Activated CD4-positive, alpha-beta T cell treated with anti-CD3 and anti-CD28 coated beads for 24 hours (primary cell): ENCODE results near the gene IRF7.
"Not testable (repeated sequence)": the region's sequence is repeated elsewhere in the genome, so short reads cannot be mapped to it uniquely, and the experiment has no call there.

ENCODE experiments used
- DNase-seq, 2 donors: peaks; one replicate each; pipeline ENCODE4 v3.0.0-alpha.2; 2020; ENCODE audit warnings: low read depth in 2 of 2

The IRF7 gene

DNA sequence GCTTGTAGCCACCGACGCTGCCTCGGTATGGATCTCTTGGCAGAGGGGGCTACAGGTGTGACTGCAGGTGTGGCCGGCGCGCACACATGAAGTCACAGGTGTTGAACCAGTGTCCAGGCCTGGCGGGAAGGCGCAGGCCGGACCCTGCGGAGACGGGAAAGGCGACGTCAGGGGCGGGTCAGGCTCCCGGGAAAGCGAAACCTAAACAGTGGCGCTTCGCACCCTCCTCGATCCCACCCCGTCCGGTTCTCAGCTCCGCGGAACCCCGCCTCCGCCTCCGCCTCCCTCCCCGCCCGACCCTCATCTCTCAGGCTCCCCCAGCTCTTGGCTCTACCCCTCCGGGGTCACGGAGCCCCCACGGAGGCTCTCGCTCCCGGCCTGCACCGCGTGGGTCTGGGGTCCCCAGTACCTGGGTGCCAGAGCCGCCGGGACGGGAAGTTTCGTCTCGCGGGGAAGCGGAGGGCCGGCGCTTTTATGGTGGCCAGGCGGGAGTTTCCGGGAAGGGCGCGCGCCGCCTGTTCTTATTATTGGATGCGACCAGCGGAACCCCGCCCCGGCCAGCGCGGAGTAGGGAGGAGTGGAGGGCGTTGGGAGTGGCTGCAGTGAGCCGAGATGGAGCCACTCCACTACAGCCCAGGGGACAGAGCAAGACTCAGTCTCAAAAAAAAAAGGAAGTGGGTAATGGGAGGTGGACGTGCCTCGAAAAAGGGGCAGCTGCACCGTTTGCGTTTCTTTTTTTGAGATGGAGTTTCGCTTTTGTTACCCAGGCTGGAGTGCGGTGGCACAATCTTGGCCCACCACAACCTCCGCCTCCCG is at the start of gene IRF7:
Gene IRF7, minus strand, starts transcription at position 447 of the 816 bp plus-strand sequence. CDS start 586 bp downstream, outside the sequence.
- peak; percentile 70 to 78 for DNase-seq

DNA sequence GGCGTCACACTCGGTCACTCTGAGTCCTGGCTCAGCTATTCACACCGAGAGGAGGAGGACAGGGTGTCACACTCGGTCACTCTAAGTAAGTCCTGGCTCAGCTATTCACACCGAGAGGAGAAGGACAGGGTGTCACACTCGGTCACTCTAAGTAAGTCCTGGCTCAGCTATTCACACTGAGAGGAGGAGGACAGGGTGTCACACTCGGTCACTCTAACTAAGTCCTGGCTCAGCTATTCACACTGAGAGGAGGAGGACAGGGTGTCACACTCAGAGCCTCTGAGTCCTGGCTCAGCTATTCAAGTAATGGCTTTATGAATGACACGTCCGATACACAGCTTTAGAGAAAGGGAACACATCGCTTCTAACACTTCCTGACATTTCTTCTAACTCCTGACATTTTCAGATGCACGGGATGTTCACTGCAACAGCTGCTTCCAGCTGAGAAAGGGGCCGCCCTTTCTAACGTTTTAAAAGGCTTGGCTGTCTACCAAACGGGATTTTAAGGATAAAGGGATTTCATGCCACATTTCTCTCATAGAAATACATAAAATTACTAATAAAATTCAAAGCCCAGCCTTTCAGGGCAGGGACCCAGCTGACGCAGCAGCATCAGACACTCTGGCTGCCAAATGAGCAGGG is 49.4 kb upstream of the IRF7 start:
- DNase-seq, result no peak

DNA sequence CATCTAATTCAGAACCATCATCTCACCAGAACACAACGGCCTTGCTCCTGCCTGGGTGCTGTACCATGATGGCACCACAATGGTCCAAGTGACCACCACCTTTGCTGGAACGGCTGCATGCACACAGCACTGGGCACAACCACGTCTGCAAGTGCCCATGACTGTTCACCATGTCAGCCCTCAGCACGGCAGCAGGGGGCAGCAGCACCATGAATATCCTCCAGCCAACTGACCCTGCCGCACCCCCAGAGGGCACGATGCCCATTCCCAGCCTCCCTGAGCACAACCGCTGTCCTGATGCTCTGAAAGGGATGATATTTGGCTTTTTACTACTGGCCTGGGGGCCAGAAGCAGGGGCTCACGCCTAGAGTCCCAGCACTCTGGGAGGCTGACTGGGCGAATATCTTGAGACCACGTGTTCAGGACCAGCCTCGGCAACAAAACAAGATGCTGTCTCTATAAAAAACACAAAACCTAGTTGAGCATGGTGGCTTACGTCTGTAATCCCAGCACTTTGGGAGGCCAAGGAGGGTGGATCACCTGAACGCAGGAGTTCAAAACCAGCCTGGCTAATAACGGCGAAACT is 47.0 kb upstream of the IRF7 start:
- DNase-seq, result no peak

DNA sequence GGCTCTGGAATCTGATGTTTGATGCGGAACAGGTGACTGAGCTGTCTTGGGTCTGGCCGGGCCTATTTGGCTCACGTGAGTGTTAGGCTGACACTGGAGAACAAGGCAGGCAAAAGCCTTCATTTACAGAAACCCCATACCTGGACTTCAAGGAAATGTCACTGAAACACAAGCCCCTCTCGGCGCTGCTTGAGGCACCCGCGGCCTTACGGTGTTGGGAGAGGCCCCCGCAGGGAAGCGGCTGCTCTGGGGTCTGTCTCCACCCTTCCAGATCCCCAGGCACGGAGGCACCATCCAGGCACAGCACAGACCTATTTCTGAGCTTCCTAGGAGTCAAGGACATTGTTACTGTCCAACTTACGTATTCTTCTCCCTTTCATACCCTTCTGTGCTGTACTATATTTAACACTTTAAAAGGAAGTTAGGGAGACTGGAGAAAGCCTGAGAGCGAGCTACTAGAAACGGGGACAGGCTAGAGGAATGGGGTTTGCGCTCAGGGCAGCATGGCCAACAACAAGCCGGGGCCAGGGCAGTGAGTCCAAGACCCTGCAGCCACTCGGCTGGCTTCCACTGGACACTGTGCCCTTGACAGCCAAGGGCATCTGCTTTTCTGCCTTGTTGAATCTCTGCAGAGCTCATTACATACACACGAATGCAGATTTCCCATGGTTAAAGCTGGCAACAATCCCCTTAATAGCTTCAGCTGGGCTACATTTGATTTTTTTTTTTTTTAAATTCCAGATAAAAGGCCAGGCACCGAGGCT is 45.1 kb upstream of the IRF7 start:
- DNase-seq, result no peak

DNA sequence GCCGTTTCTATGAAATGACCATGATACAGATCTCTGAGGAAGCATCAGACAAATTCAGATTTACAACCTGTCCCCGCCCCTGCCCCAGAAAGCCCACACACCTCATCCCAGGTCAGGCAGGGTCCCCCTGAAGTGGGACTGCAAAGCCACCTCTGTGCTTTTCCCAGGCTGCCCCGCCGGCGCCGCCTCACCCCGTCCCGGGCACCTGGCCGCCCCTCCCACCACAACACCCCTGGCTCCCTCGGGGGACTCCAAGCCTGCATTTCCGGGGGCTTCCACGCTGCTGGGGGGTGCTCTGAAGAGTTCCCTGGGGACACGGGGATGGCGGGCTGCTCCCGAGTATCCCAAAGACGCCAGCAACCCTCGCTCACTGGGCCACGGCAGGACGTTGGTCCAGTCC is 44.5 kb upstream of the IRF7 start:
- DNase-seq, result no peak

DNA sequence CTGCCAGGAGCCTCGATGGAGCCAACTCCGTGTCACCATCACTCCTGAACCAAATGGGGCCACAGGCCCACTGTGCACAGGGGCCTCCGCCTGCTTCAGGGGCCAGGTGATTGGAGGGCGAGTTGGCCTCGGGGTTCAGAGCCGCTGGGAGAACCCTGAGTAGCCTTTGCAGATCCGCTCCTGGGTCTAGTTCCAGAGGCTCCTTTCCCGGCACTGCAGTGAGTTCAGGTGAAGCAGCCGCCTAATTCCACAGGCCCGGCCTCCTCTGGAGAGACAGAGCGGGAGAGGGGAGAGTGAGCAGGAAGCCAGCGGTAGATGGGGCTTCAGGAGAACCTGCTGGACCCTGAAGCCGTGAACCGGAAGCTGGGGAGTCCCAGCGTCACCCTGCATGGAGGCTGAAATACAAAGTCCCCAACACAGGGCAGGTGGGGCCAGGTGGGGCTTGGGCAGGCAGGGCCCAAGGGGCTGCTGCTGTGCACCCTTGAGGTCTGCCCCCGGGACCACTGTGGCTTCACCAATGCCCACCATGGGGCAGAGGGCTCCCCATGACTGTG is 43.9 kb upstream of the IRF7 start:
- DNase-seq, result no peak

DNA sequence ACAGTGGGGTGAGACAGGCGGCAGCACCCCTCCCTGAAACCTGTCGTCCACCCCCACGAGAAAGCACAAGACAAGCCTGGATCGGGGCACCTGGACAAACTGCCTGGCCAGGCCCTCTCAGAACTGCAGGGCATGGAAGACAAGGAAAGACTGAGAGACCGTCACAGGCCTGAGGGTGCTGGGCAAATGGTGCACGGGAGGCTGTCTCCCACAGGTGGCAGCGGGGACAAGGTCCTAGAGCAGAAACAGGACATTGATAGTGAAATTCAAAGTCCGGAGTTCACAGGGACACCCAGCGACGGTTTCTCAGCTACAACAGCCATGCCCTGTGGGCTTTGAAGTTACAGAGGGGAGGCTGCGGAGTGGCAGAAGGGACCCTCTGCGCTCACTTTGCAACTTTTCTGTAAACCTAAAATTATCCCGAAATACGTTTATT is 42.0 kb upstream of the IRF7 start:
- no peak for DNase-seq

DNA sequence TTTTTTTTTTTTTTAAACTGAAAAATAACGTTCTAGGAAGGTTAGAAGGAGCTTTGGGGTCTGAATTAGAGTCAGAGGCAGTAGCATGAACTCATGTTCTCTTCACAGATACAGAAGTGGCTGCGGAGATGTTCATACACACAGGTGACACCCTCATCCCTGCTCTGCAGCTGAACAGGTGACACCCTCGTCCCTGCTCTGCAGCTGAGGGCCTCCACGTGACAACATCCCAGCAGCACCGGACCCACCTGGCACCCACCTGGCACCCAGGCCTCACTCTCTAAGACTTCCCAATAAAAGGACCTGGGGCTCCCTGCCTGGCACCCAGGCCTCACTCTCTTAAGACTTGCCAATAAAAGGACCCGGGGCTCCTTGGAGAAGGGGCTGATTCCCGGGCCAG is 41.1 kb upstream of the IRF7 start:
- DNase-seq, result no peak

DNA sequence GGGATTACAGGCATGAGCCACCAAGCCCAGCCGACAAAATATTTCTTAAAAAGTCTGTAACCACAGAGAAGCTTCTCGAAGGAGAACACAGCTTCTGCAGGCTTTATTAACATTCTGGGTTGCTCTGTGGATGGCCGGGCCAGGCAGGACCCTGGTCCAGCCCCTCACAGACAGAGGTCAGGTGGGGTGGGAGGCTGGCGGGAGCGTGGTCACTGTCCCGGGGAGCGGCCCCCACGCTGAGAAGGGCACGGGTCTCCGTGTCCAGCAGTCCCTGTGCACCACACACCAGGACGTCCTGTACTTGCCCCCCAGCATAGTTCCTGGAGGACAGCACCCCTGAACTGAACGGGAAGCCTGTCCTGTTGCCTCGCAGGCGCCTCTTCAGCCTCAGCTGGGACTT is 40.7 kb upstream of the IRF7 start:
- no peak for DNase-seq

DNA sequence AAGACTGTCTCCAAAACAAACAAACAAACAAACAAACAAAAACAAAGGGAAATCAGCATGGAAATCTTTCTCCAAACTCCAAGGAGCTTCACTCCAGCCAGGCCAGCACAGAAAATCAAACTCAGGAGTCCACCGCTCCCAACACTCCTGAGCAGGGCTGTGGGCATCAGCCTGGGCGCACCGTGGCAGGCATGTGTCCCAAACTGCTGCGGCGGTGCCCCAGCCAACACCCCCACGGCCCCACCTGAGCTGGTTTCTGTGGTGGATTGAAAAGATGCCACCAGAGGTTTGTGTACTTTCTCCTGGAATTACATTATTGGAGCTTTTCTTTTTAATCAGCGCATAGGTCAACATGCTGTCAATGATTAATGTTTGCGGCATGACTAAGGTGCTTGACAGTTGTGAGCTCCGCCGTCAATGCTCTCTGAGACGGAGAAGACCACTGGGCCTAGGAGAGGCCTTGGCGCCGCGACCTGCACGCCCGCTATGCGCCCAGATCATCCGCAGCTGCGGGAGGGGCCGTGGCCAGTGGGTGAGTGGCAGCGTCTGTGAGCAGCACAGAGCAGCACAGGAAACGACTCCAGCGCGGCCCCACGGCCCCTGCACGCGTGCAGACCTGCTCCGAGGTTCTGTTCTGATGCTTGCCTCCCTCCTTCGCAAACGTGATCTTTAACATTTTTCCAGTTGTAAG is 39.4 kb upstream of the IRF7 start:
- no peak for DNase-seq

DNA sequence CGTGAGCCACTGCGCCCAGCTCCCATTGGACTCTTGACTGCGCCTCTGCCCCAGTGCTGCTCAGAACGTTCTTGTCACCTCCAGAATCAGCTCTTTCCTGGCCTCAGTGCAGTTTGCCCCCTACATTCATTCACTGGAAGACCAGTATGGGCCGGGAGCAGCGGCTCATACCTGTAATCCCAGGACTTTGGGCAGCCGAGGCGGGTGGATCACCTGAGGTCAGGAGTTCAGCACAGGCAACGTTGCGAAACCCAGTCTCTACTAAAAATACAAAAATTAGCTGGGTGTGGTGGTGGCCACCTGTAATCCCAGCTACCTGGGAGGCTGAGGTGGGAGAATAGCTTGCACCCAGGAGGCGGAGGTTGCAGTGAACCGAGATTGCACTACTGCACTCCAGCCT is 38.7 kb upstream of the IRF7 start:
- not testable (repeated sequence) for DNase-seq

DNA sequence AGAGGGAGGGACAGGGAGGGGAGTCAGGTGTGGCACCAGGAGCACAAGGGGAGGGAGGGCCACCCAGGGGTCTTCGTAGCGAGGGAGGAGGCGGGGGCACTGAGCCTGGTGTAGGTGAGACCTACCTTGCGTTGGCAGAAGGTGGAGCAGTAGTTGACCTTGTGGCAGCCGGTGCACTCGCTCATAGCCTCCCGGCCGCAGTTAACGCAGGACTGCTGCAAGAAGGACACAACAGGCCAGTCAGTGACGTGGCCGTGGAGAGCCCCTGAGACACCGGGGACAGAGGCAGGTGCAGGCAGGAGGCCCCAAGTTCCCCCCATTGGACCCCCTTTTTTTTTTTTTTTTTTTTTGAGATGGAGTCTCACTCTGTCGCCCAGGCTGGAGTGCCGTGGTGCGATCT is 38.1 kb upstream of the IRF7 start:
- DNase-seq, result no peak

DNA sequence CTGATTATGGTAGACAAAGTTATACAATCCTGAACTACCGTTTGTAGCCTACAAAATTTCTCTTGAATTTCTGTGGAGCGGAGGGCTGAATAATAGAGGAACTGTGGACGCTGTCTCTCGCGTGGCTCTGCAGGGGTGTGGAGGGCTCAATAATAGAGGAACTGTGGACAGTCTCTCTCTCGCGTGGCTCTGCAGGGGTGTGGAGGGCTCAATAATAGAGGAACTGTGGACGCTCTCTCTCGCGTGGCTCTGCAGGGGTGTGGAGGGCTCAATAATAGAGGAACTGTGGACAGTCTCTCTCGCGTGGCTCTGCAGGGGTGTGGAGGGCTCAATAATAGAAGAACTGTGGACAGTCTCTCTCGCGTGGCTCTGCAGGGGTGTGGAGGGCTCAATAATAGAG is 37.4 kb upstream of the IRF7 start:
- not testable (repeated sequence) for DNase-seq

DNA sequence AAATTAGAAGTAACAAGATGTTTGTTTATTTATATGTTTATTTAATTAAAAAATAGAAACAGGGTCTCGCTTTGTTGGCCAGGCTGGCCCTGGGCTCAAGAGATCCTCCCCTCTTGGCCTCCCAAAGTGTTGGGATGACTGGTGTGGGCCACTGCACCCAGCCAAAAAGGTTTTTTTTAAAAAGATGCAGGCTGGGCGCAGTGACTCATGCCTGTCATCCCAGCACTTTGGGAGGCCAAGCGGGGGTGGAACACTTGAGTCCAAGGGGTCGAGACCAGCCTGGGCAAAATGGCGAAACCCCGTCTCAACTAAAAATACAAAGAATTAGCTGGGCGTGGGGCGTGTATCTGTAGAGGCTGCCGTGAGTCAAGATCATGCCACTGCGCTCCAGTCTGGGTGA is 34.7 kb upstream of the IRF7 start:
- DNase-seq, result no peak

DNA sequence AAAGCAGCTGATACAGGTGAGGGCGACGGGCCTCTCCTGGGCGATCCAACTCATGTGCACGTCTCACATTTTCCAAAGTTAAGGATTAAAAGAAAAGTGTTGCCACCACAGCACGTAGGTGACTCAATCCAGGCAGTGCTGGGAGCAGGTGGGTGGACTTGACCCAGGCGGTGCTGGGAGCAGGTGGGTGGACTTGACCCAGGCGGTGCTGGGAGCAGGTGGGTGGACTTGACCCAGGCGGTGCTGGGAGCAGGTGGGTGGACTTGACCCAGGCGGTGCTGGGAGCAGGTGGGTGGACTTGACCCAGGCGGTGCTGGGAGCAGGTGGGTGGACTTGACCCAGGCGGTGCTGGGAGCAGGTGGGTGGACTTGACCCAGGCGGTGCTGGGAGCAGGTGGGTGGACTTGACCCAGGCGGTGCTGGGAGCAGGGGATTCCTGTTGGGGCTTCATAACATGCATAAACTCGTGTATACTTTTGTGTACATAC is 32.0 kb upstream of the IRF7 start:
- DNase-seq, result not testable (repeated sequence)

DNA sequence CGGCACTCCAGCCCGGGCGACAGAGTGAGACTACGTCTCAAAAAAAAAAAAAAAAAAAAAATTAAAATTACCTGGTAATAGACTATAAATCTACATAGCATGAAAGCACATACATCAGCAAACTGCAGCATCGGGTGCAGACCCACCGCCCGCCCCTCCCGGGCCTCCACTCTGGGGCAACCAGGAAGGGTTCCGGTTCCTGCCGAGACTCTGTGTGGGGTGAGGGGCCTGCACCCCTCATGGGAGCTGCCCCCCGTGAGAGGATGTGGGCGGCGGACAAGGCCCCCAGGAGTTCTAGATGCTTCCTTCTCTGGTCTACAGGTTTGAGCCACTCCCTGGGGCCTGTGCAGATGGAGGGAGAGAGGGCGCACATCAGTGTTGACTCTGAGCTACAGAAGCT is 30.5 kb upstream of the IRF7 start:
- no peak for DNase-seq

DNA sequence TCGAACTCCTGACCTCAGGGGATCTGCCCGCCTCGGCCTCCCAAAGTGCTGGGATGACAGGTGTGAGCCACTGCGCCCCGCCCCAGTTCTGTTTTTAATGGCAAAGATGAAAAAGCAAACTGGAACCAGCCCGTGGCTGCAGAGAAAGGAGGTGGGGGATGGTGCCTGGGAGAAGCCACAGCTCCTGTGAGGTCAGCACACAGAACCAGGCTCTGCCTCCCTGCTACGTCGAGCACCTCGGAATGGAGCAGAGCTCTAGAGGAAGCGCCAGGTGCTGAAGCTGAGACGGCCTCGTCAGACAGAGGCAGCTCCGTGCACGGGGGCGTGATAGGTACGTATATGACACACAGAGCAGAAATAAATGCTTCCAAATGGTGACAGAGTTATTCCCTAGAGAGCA is 29.8 kb upstream of the IRF7 start:
- DNase-seq, result no peak

DNA sequence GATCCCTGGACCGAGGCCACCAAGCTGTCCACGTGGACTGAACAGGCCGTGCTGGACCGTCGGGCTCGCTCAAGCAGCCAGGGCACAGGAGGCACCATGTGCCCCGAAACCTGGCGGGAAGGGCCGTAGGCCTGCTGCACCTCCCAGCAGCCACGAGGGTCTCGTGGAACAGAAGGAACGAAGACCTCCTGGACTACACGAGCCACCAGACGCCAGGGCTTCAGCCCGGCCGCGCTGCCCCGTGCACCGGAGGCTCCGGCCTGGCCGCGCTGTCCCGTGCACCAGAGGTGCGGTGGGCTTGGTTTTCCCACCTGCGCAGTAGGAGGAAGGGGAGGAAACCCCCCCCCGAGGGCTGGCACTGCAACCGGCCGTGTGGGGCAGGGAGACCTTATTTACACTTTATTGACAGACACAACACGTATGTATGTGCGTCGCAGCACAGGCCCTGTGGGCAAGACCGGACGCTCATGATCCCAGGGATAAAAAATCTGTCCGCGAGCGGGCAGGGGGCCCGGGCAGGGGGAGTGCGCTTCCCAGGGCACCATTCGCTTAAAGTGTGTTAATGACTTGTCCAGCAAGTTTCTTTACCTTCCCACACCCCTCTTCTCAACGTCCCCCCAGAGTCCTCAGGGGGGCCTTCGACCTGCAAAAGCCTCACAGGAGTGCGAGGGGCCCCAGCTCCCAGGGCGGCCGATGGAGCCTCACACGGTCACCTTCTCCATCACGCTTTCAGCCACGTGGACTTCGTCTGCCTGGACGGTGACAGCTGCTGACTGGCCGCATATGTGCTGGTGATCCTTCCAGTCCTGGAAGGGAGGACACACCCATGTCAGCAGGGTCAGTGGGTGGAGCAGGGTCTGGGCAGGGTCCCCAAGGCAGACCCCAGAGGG is 28.3 kb upstream of the IRF7 start:
- no peak for DNase-seq

DNA sequence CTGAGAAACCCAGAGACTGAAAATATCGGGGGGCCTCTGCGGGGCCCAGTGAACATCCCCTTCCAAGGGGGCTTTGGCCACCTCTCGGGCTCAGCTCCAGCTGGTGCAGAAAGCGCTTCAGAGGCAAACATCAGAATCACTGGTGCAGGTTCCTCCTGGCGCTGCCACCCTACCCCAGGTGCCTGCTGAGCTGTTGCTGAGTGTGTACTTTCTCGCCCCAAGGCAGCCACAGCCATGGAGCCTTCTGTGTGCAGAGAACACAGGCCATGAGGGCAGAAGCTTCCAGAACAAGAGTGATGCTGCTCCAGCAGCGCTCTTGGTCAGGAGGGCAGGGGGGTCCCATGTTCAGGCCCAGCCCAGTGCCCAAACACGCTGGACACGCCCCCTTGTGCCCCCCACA is 27.6 kb upstream of the IRF7 start:
- DNase-seq, result no peak

DNA sequence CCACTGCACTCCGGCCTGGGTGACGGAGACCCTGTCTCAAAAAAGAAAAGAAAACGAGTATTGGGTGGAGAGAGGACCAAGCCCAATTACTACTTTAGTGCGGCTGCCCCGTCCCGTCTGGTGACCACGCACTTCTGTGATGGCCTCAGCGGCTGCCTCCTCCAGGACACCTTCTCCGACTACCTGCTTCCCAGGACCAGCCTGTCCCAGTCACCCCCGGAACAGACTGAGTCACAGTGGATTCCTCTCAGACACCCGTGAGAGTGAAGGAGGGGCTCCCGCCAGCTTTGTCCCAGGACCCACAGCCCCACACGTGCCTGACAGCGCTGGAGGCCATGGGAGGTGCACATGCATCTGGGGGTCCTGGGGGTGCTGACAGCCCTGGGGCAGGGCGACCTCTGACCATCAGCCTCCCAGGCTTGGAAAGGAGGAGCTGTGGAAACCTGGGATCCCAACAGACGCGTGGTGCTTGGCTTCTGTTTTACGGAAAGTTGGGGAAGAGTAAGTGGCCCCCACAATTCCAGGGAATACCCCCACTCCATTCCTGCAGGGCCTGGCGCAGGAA is 26.1 kb upstream of the IRF7 start:
- DNase-seq, result no peak
